ENCODE data around the gene OR4C16. TPM values are rescaled to one million over a fixed set of nuclear protein-coding genes. Genes with fewer than 3 reads are reported as not detected.

The OR4C16 gene
- total RNA-seq (2021), result not detected in 2 replicates
- Bru-seq, nascent RNA, result not detected
- BruChase-seq, experiment 1, labeled RNA remaining after a 2-hour chase, result not detected
- not detected for BruChase-seq, experiment 2, labeled RNA remaining after a 6-hour chase
- long read RNA-seq, result 0 reads

- CTCF ChIA-PET, result no interaction called here
- H3K36me3 ChIP-seq (ENCODE audit: low read depth), result no peaks in the 10 kb centered on the region
- no peaks in the 10 kb centered on the region for H4K20me1 ChIP-seq (ENCODE audit: insufficient read depth)
- H3K27me3 ChIP-seq (ENCODE audit: insufficient read depth, low read depth), result no peaks in the 10 kb centered on the region
- no peak within 1 kb of the TSS for H3K4me3 ChIP-seq
- no peak within 1 kb of the TSS for H2AFZ ChIP-seq
- peaks cover 4% of the 10 kb centered on the region; the same call in 1 of the 2 replicates for H3K9me3 ChIP-seq (ENCODE audit: insufficient read depth, low read depth)
- no peaks in the 10 kb centered on the region for H3K79me2 ChIP-seq (ENCODE audit: low read depth)
- H3F3A ChIP-seq (ENCODE audit: insufficient read depth, low read depth), result no peaks in the 10 kb centered on the region
- intact Hi-C loops (cut with micrococcal nuclease; ENCODE audit: unreplicated experiment), result no loop called here
- H3K27ac ChIP-seq, result no peak within 1 kb of the TSS
- H3K9me2 ChIP-seq (ENCODE audit: insufficient read depth), result no peaks in the 10 kb centered on the region
- TF ChIP-seq EZH2 (IDR thresholded peaks at IDR 0.05; ENCODE audit: low read depth), result no peak
- no peak for TF ChIP-seq CTCF (conservative IDR thresholded peaks at IDR 0.05)
- POLR2A ChIA-PET (ENCODE audit: unreplicated experiment), result no interaction called here
- no TSS peak for BruUV-seq (replicated peaks)
- H3K4me1 ChIP-seq (replicated peaks; ENCODE audit: insufficient read depth), result no peaks in the 10 kb centered on the region
- H3K4me2 ChIP-seq, result no peak within 1 kb of the TSS
- no peak for DNase-seq
These were observed at the start of gene OR4C16 for GRCh38 chr11:55571828-55572227. Gene OR4C16, plus strand, starts transcription at chr11:55572128. Its CDS starts 0 bp downstream, at chr11:55572128.

- H3K36me3 ChIP-seq (ENCODE audit: low read depth), result no peaks in the 10 kb centered on the region
- intact Hi-C loops (cut with micrococcal nuclease; ENCODE audit: unreplicated experiment), result no loop called here
- no peaks in the 10 kb centered on the region for H3K9me2 ChIP-seq (ENCODE audit: insufficient read depth)
- H3K4me2 ChIP-seq, result no peak within 1 kb of the TSS
- BruUV-seq (replicated peaks), result no TSS peak
- no peak within 1 kb of the TSS for H2AFZ ChIP-seq
- H3K27ac ChIP-seq, result no peak within 1 kb of the TSS
- no peaks in the 10 kb centered on the region for H3K27me3 ChIP-seq (ENCODE audit: insufficient read depth, low read depth)
- H3K79me2 ChIP-seq (ENCODE audit: low read depth), result no peaks in the 10 kb centered on the region
- no peaks in the 10 kb centered on the region; the same call in 1 of the 2 replicates for H3F3A ChIP-seq (ENCODE audit: insufficient read depth, low read depth)
- H3K9me3 ChIP-seq (ENCODE audit: insufficient read depth, low read depth), result no peaks in the 10 kb centered on the region
- ChIA-PET CTCF (no interaction called here), POLR2A (ENCODE audit: unreplicated experiment) (no interaction called here)
- H3K4me3 ChIP-seq, result no peak within 1 kb of the TSS
- no peaks in the 10 kb centered on the region for H4K20me1 ChIP-seq (ENCODE audit: insufficient read depth)
- DNase-seq, result no peak
- TF ChIP-seq EZH2 (IDR thresholded peaks at IDR 0.05; ENCODE audit: low read depth) (no peak), CTCF (conservative IDR thresholded peaks at IDR 0.05) (no peak)
- H3K4me1 ChIP-seq (replicated peaks; ENCODE audit: insufficient read depth), result no peaks in the 10 kb centered on the region
These were observed 17.8 kb upstream of the OR4C16 start, which contains the start of gene OR4C15 for GRCh38 chr11:55554169-55554568. Gene OR4C15, plus strand, starts transcription at chr11:55554469. Its CDS starts 0 bp downstream, at chr11:55554469.

GRCh38 chr11:55572548-55572947, 620 bp downstream of the OR4C16 start:
- no peak for DNase-seq
- Histone ChIP-seq H3K9me3 (ENCODE audit: insufficient read depth, low read depth) (peaks cover 4% of the 10 kb centered on the region; the same call in 1 of the 2 replicates), H3K4me3 (no peak overlapping the region), H3K79me2 (ENCODE audit: low read depth) (no peaks in the 10 kb centered on the region), H2AFZ (no peak overlapping the region), H3F3A (ENCODE audit: insufficient read depth, low read depth) (no peaks in the 10 kb centered on the region), H3K9me2 (ENCODE audit: insufficient read depth) (no peaks in the 10 kb centered on the region), H3K27me3 (ENCODE audit: insufficient read depth, low read depth) (no peaks in the 10 kb centered on the region), H3K4me1 (replicated peaks; ENCODE audit: insufficient read depth) (no peaks in the 10 kb centered on the region), H3K36me3 (ENCODE audit: low read depth) (no peaks in the 10 kb centered on the region), H4K20me1 (ENCODE audit: insufficient read depth) (no peaks in the 10 kb centered on the region), H3K27ac (no peak overlapping the region), H3K4me2 (no peak overlapping the region)
- no TSS peak for BruUV-seq (replicated peaks)
- POLR2A ChIA-PET (ENCODE audit: unreplicated experiment), result no interaction called here
- TF ChIP-seq EZH2 (IDR thresholded peaks at IDR 0.05; ENCODE audit: low read depth) (no peak), CTCF (conservative IDR thresholded peaks at IDR 0.05) (no peak)
- intact Hi-C loops (cut with micrococcal nuclease; ENCODE audit: unreplicated experiment), result no loop called here
- CTCF ChIA-PET, result no interaction called here
